Hepatocyte (in vitro differentiated cells): ENCODE data around the gene ZNF681. TPM values are rescaled to one million over a fixed set of nuclear protein-coding genes. Genes with fewer than 3 reads are reported as not detected.
"Not testable (repeated sequence)": the region's sequence is repeated elsewhere in the genome, so short reads cannot be mapped to it uniquely, and the experiment has no call there.

Source experiments
- DNase-seq: peaks from one replicate; pipeline ENCODE4 v3.0.0-alpha.2; 2016; ENCODE audit warnings: low spot score
- H2AFZ ChIP-seq: fragments of 200-600 bp; sonication (generic); 2 replicates; pipeline ENCODE4 v1.6.0; 2016; ENCODE audit warnings: antibody characterized with exemption, mild to moderate bottlenecking
- H3K27ac ChIP-seq: fragments of 200-600 bp; sonication (generic); 2 replicates; pipeline ENCODE4 v1.5.1; 2016; ENCODE audit warnings: mild to moderate bottlenecking
- H3K27me3 ChIP-seq: fragments of 200-600 bp; sonication (generic); 2 replicates; pipeline ENCODE4 v1.6.1; 2016
- H3K36me3 ChIP-seq: fragments of 200-600 bp; sonication (generic); replicated peaks from 2 replicates; pipeline ENCODE4 v1.5.1; 2016; ENCODE audit warnings: low read depth; ENCODE audit not compliant: insufficient read depth
- H3K4me1 ChIP-seq: fragments of 200-600 bp; sonication (generic); 2 replicates; pipeline ENCODE4 v1.5.1; 2016; ENCODE audit warnings: mild to moderate bottlenecking, moderate library complexity; ENCODE audit not compliant: insufficient read depth
- H3K4me2 ChIP-seq: fragments of 200-600 bp; sonication (generic); 2 replicates; pipeline ENCODE4 v1.6.0; 2016
- H3K4me3 ChIP-seq: fragments of 200-600 bp; sonication (generic); 2 replicates; pipeline ENCODE4 v1.5.1; 2016; ENCODE audit warnings: mild to moderate bottlenecking
- H3K79me2 ChIP-seq: fragments of 200-600 bp; sonication (generic); 2 replicates; pipeline ENCODE4 v1.6.0; 2017; ENCODE audit warnings: mild to moderate bottlenecking
- H3K9me2 ChIP-seq: fragments of 200-600 bp; sonication (generic); replicated peaks from 2 replicates; pipeline ENCODE4 v1.6.0; 2017; ENCODE audit warnings: mild to moderate bottlenecking; ENCODE audit not compliant: insufficient read depth
- H3K9me3 ChIP-seq: fragments of 200-600 bp; sonication (generic); 2 replicates; pipeline ENCODE4 v1.5.1; 2016; ENCODE audit warnings: low read depth, mild to moderate bottlenecking
- H4K20me1 ChIP-seq: fragments of 200-600 bp; sonication (generic); 2 replicates; pipeline ENCODE4 v1.6.0; 2016; ENCODE audit warnings: mild to moderate bottlenecking; ENCODE audit not compliant: insufficient read depth, poor library complexity, severe bottlenecking
- CTCF ChIP-seq: fragments of 200-600 bp; sonication (generic); IDR thresholded peaks from 2 replicates; pipeline ENCODE4 v1.5.1; 2016; ENCODE audit warnings: antibody characterized with exemption, mild to moderate bottlenecking; ENCODE audit not compliant: poor library complexity
- EZH2 ChIP-seq: fragments of 200-600 bp; sonication (generic); IDR thresholded peaks from 2 replicates; pipeline ENCODE4 v1.6.1; 2016; ENCODE audit warnings: antibody characterized with exemption, mild to moderate bottlenecking, borderline replicate concordance
- EZH2phosphoT487 ChIP-seq: fragments of 200-600 bp; sonication (generic); IDR thresholded peaks from one replicate; pipeline ENCODE4 v1.6.1; 2018; ENCODE audit warnings: antibody characterized with exemption, mild to moderate bottlenecking, low read depth, moderate library complexity; ENCODE audit not compliant: unreplicated experiment, severe bottlenecking
- WGBS: methylation state at CpG from one replicate; pipeline ENCODE4 v1.1.6; 2016; ENCODE audit warnings: low lambda C conversion rate; ENCODE audit errors: missing lambda C conversion rate; 5-methylcytosine and 5-hydroxymethylcytosine counted together
- polyA plus RNA-seq: library from polyadenylated mRNA; unstranded; fragments of >200 nt; fragmentation: Nextera tagmentation; extraction: Ambion mirVana; gene quantifications from 2 replicates; pipeline ENCODE4 v1.2.1, GENCODE V29; 2016
- total RNA-seq: library from RNA; depleted of rRNA; stranded (reverse); fragments of >200 nt; gene quantifications from 2 replicates; pipeline ENCODE4 v1.2.3, GENCODE V29; 2014

Gene ZNF681
- total and polyA plus RNA-seq, 2 experiments from 2014 or later, result 0.74 to 5.9 TPM

- H3K27me3 ChIP-seq, result no peaks in the 10 kb centered on the region
- H3K36me3 ChIP-seq, result no peaks in the 10 kb centered on the region
- DNase-seq, result no peak
- H3K79me2 ChIP-seq, result no peaks in the 10 kb centered on the region
- no peak overlapping the region for H3K4me3 ChIP-seq
- peaks cover 9% of the 10 kb centered on the region for H3K4me1 ChIP-seq
- H3K27ac ChIP-seq, result peak overlapping the region; percentile 85
- H3K9me2 ChIP-seq, result no peaks in the 10 kb centered on the region
- H2AFZ ChIP-seq, result no peak overlapping the region
- H4K20me1 ChIP-seq, result no peaks in the 10 kb centered on the region
- peak overlapping the region; percentile 40 for H3K4me2 ChIP-seq
- H3K9me3 ChIP-seq, result no peaks in the 10 kb centered on the region
- TF ChIP-seq CTCF, result no peak
- no peak for TF ChIP-seq EZH2phosphoT487
- no peak for TF ChIP-seq EZH2
- WGBS, result 48% methylated on average over 2 of the region's 2 CpGs
Measured at GRCh38 chr19:23699521-23699860, 59.2 kb downstream of the ZNF681 start.

DNA sequence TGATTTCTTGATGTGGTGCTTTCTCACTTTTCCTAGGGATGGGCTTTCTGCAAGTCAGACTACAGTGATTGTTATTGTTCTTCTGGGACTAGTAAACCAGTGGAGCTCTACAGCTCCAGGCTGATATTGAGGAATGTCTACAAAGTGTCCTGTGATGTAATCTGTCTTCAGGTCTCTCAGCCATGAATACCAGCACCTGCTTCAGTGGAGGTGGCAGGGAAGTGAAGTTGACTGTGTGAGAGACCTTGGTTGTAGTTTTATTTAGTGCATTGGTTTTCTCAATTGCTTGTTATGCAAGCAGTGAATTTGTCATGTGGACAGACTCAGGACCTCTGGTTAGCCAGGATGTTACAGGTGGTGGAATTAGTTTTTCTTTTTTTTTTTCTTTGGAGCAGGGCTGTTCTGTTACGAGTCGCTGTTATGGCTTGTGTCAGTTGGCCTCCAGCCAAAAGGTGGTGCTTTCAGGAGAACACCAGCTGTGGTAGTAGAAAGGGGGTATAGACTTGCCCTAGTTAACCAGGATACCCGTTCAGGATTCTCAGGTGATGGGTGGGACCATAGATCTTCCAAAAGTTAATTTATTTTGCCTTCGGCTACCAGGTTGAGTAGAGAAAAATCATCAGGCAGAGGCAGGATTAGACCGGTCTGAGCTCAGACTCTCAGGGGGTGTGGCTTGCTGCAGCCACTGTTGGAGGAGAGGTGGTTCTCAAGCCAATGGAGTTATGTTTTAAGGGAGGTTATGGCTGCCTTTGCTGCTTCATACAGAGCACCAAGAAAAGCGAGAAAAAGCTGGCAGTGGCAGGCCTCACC lies 59.8 kb downstream of the ZNF681 start:
- DNase-seq, result peak; percentile 49

DNA sequence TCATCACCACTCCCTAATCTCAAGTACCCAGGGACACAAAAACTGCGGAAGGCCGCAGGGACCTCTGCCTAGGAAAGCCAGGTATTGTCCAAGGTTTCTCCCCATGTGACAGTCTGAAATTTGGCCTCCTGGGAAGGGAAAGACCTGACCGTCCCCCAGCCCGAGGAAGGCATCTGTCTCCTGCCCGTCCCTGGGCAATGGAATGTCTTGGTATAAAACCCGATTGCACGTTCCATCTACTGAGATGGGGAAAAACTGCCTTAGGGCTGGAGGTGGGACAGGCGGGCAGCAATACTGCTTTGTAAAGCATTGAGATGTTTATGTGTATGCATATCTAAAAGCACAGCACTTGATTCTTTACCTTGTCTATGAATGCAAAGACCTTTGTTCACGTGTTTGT lies 65.8 kb downstream of the ZNF681 start:
- not testable (repeated sequence) for H3K4me2 ChIP-seq

More for the DNA sequence above, 59.8 kb downstream of the ZNF681 start:
- no peaks in the 10 kb centered on the region for H3K36me3 ChIP-seq
- no peaks in the 10 kb centered on the region for H3K27me3 ChIP-seq
- H3K79me2 ChIP-seq, result no peaks in the 10 kb centered on the region
- H3K4me3 ChIP-seq, result no peak overlapping the region
- 61% methylated on average over 6 of the region's 6 CpGs for WGBS
- peak overlapping the region; percentile 85 for H3K27ac ChIP-seq
- TF ChIP-seq EZH2phosphoT487 (no peak), EZH2 (no peak), CTCF (no peak)
- no peaks in the 10 kb centered on the region for H3K9me3 ChIP-seq
- H3K4me1 ChIP-seq, result peaks cover 9% of the 10 kb centered on the region
- H3K4me2 ChIP-seq, result peak overlapping the region; percentile 40
- no peaks in the 10 kb centered on the region for H4K20me1 ChIP-seq
- H3K9me2 ChIP-seq, result no peaks in the 10 kb centered on the region
- no peak overlapping the region for H2AFZ ChIP-seq

More for the DNA sequence above, 65.8 kb downstream of the ZNF681 start:
- H3K4me1 ChIP-seq, H3K9me3 ChIP-seq, H3K36me3 ChIP-seq, H3K9me2 ChIP-seq, H4K20me1 ChIP-seq, H3K79me2 ChIP-seq, H2AFZ ChIP-seq, H3K27me3 ChIP-seq, H3K27ac ChIP-seq, DNase-seq, H3K4me3 ChIP-seq: not testable (repeated sequence)
- 59% methylated on average over 9 of the region's 9 CpGs for WGBS

Other genes with a start within 250 kb of the ZNF681 start
- 16.5 and 16.7 TPM in 2 replicates for gene ZNF675, start 71.7 kb downstream of the ZNF681 start, total RNA-seq
- 4.7 and 8.3 TPM in 2 replicates for gene ZNF675, start 71.7 kb downstream of the ZNF681 start, polyA plus RNA-seq
- gene ZNF726, start 156.0 kb upstream of the ZNF681 start, total RNA-seq, result not detected in 2 replicates
- gene ZNF726, start 156.0 kb upstream of the ZNF681 start, polyA plus RNA-seq, result not detected in 2 replicates